GM19328 (cell line): ENCODE results near the gene NGF.

ENCODE experiments used
- ATAC-seq: cut with Tn5 transposase; IDR thresholded peaks from one replicate; pipeline ENCODE4 v1.9.1; 2021; ENCODE audit warnings: mild to moderate bottlenecking, moderate library complexity; ENCODE audit not compliant: unreplicated experiment

NGF gene

DNA sequence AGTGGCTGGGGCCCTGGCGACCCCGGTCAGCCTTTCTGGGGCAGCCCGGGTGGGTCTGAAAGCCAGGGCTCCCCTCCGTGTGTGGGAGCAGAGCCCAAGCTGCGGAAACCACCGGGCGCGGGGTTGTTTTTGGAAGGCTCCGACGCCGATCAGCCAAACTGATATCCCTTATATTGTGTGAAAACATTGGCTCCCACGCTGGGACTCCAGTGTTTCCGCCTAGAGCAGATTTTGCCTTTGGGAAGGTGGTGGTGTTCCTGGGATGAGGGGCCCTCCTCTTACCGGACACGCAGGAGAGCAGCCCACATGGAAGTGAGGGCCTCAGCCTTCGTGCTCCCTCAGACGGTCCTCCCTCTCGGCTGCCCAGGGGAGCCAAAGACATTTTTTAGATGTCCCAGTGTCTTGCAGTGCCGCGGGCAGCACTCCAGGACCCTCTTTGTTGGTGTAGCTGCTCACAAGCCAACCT is 54.3 kb downstream of the NGF start:
- no peak for ATAC-seq

GRCh38 chr1:115283249-115283648 is 54.8 kb downstream of the NGF start:
- ATAC-seq: no peak

DNA sequence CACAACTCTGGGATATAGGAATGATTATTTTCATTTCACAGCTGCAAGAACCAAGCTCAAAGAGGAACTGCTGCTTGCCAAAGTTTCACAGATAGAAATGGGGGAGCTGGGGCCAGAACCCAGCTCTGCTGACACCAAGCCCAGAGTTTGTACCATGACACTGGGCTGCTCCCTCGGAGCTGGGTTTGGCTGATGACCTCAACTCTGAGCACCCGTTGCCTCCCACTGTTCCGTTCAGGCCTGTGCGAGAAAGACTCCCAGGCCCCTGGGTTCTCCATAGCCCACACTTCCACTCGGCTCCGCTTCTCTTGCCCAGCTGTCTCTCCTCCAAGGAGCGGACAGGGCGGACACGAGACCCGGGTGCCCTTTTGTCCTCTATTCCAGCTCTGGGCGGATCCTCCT is 55.2 kb downstream of the NGF start:
- ATAC-seq: no peak

DNA sequence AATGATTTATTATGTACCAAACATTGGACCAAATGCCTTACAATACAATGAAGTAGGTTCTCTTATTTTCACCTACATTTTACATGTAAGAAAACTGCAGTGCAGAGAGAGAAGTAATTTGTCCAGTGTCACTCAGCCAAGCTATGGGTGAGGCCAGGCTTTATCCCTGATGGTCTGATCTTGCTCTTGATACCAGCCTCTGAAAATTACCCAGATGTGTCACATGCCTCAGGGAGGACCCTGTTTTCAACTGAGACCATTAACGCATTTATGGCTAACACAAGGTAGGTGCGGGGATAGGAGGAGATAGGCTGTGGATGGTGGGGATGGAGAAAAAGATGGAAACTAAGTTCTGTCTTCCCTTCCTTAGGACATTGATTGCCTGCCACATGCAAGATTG is 56.9 kb downstream of the NGF start:
- no peak for ATAC-seq

DNA sequence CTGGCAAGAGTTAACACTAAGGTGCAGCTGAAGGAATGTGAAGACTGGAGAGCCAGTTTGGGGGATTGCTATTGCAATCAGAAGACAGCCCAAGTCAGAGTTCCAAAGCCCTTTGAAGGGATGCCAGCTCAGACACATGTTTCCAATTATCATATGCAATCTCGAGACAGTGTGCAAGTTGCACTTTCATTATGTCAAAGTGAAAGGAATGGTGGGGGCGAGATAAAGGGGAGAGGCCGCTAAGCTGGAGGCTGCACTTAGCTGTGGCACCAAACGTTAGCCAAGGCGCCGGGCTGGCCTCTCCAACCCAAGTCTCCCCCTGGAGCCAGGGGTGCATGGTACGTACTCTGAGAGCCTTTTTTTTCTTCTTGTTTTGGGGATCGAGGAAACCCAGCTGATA is 58.0 kb downstream of the NGF start:
- no peak for ATAC-seq

GRCh38 chr1:115278211-115278610 is 59.8 kb downstream of the NGF start:
- ATAC-seq: no peak

DNA sequence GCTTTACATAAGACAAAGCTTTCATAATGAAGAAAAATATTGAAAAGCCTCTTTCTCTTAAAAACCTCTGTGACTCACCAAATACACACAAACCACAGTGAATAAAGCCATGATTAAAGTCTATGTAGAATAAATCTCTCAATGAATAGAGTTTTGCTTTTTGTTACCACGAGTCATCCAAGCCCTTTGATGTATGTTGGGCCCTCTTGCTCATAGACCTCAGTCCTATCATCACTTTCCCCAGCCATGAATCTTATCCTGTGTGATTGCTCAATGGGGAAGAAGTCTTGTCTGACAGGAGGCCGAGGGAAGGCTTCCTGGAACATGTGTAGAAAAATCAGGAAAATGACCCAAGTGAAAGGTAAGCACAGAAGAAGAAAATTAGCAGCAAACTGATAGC is 60.8 kb downstream of the NGF start:
- ATAC-seq: no peak

DNA sequence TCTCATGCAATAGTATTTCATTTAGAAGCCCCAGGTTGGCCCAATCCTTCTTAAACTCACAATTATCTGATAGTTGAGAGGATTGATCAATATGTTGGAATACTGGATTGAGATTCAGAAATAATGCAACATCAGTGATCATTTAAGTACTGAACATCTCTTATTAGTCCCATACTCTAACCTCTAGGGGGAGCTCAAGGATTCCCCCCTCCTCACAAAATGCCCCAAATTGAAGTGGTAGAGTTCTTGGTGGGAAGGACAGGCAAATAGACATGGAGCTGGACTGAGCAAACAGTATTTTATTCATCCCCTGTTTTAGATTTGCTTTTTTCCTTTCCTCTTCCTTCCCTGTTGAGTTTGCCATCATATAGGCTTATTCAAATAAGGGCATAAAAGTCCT is 62.8 kb downstream of the NGF start:
- ATAC-seq: no peak

GRCh38 chr1:115274467-115274866 is 63.6 kb downstream of the NGF start:
- no peak for ATAC-seq

DNA sequence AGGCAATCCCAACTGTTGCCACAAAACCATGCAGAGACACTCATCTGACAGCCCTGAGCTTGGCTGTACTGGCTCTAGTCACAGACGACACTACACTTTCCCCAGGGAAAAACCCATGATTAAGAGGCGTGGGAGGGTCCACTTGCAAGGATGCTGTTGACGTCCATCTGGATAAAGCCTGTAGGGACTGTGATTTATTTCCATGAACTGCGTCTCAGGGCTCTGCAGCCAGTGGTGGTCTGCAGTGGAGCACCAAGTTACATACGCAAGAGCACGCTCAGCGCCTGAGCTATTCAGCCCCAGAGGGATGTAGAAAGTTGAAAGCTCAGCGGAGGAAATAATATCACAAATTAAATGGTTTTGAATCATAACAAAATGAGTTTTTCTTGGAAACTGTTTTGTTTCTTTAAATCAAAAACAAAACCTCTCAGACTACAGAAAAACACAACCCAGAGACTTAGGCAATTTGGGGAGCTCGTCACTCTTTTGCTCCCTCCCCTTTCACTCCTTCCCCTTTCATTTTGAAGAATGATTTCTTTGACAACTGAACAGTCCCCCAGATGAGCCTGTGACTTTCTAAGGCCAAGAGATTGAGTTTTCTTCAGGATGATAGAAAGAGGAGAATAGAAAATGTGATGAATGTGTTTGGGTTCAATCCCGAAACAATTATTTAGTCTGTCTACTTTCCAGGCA is 71.2 kb downstream of the NGF start:
- no peak for ATAC-seq

DNA sequence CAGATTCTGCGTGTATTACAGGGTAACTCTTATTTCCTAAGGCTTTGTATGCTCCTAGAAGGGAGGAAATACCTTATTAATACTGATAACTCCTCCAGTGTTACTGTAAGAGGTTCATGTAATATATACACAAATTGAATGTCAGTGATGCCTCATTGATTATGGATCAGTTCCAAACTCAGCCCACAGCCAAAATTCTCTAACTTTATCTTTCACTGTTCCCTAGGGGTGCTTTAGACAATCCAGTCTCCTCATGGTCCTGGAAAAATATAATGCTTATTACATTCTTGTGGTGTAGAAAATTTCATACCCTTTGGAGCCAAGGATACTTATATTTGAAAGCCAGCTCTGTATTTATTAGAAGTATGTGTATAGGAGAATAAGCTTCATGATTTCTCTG is 73.0 kb downstream of the NGF start:
- ATAC-seq: no peak

DNA sequence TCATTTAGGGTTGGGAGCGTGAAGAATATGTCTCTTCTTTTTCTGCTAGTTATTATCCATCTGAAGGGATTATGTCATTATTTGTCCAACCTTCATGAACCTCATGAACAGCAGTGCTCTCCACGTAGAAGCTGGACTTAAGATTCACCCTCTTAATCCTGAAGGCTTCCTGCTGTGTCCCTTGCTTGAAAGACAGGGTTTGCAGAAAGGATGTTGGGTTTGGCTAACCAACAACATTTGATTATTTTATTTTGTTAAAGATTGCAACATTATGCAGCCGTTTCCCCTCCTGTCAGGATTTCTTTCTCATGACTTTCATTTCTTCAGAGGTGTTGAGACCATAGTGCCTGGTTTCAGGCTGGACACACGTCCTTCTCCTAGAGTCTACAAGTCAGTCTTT is 75.2 kb downstream of the NGF start:
- ATAC-seq: no peak

GRCh38 chr1:115261496-115261895 is 76.6 kb downstream of the NGF start:
- ATAC-seq: no peak

GRCh38 chr1:115258302-115258866 is 79.7 kb downstream of the NGF start:
- ATAC-seq: no peak

DNA sequence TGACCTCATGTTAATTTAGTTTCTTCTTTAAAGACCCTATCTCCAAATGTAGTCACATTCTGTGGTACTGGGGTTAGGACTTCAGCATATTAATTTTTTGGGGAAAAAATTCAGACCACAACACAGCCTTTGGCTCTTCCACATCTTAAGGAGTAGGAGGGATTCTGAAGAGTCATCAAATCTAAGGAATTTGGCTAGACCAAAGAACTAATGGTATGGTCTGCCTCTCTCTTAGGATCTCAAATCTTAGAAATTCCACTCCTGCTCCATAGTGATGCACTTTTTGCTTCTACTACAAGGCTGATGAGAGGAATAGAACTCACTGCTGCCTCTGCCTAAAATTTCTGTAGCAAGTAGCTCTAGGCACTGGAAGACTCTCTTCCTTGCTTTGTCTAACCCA is 80.5 kb downstream of the NGF start:
- ATAC-seq: no peak

DNA sequence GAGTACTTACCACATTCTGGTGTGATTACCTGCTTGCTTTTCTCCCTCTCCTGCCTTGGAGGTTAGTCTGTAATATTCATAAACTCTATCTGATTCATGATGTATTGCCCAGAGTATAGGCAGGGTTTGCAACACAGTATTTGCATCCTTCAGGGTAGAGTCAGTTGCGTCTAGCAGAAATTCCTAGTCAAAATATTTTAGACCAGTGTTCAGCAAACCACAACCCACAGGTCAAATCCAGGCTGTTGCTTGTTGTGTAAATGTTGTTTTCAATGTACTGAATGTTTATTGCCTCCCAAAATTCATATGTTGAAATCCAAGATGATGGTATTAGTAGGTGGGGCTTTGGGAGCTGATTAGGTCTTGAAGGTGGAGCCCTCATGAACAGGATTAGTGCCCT is 82.9 kb downstream of the NGF start:
- ATAC-seq: no peak

- ATAC-seq: no peak
Observed at GRCh38 chr1:115252585-115252984, 85.5 kb downstream of the NGF start.

GRCh38 chr1:115251856-115252255 is 86.2 kb downstream of the NGF start:
- no peak for ATAC-seq

DNA sequence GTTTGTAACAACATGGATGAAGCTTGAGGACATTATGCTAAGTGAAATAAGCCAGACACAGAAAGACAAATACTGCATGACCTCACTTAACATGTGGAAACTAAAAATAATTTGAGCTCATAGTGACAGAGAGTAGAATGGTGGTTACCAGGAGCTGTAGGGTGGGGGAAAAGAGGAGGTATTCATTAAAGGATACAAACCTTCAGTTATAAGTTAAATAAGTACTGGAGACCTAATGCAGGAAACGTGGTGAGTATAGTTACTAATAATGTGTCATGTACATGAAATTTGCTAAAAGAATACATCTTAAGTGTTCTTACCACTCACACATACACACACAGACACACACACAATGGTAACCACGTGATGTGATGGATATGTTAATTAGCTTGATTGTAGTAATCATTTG is 86.7 kb downstream of the NGF start:
- ATAC-seq: no peak

- ATAC-seq: no peak
Observed at GRCh38 chr1:115246526-115246925, 91.5 kb downstream of the NGF start.

GRCh38 chr1:115245227-115245626 is 92.8 kb downstream of the NGF start:
- ATAC-seq: no peak

DNA sequence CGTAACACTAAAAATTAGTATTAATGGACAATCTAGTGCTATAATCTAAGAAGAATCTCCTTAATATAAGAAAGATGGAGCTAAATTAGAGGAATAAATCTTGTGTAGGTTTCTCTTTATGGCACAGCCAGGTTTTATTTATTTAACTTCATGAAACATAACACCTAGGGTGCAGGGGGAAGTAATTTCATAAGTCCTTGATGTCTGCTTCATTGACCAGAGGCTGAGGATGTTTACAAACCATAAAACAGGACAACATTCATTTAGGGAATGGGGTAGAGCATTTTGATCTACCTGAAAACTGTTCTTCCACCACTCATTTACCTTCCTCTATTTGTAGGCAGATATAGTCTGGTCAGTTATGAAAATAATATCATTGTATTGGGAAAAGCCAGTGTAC is 95.5 kb downstream of the NGF start:
- ATAC-seq: no peak

DNA sequence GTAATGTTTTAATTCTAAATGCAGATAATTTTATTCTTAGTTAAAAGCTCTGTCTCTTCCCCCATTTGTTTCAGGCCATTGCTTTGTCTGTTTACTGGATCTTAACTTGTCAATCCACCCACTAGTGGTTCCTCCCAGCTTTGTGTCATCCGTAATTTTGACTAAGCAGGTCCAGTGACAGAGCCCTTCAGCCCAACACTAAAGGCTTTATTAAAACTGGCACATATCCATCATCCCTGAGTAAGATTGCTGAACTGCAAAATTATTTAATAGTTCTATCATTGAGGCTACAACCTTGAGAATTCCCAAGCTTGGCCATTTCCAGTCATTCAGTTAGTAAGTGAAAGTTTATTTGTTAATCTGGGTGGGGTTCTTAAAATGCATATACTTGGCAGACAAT is 96.7 kb downstream of the NGF start:
- ATAC-seq: no peak
